HepG2 (cell line): ENCODE data around the gene HDGF. TPM values are rescaled to one million over a fixed set of nuclear protein-coding genes. Genes with fewer than 3 reads are reported as not detected.
A peak's percentile ranks its signal among the peaks of the same experiment; 100 is the strongest.

Source experiments
- ATAC-seq: fragments of 200-7000 bp; cut with Tn5 transposase; 3 replicates; pipeline ENCODE4 v1.9.1; 2020; ENCODE audit warnings: mild to moderate bottlenecking, moderate library complexity
- BruUV-seq: library from RNA; stranded (reverse); fragments of 400-500 nt; replicated peaks from 2 replicates; lab custom pipeline; 2021; lab: Mats Ljungman, UMichigan
- CTCF ChIA-PET: fragments of 300-600 bp; formaldehyde crosslinking; extraction: SDS; loops from one replicate; lab custom pipeline; 2021; ENCODE audit warnings: low total read pairs, inconsistent platforms, low intra/inter-chr PET ratio; lab: Yijun Ruan, JAX
- POLR2A ChIA-PET: fragments of 350-600 bp; sonication (Branson Sonifier 250); formaldehyde crosslinking; loops from one replicate; lab custom pipeline; 2020; ENCODE audit warnings: antibody characterized with exemption, inconsistent platforms; lab: Yijun Ruan, JAX
- DNase-seq: peaks from one replicate; pipeline ENCODE4 v3.0.0-alpha.2; 2015; ENCODE audit warnings: low spot score
- FAIRE-seq: peaks from 3 replicates; lab custom pipeline; 2011; peaks lifted over from hg19 to GRCh38; lab: Jason Lieb, UNC
- H2AFZ ChIP-seq: one replicate; pipeline ENCODE4 v1.6.1; 2011; ENCODE audit warnings: low read length, inconsistent platforms
- H3K27ac ChIP-seq: fragments of 300-600 bp; 3 replicates; pipeline ENCODE4 v1.8.0; 2011; ENCODE audit warnings: mixed run types, mild to moderate bottlenecking, mixed read lengths, low read length, inconsistent platforms; ENCODE audit not compliant: insufficient read depth; ENCODE audit errors: extremely low read length
- H3K27me3 ChIP-seq, 2 experiments: fragments of 200-600 bp in 1 of 2; 2 replicates in 1 of 2; 3 replicates in 1 of 2; pipeline versions ENCODE4 v1.6.0 to v1.8.0; 2011; ENCODE audit warnings: low read length in 2 of 2, mild to moderate bottlenecking in 2 of 2, moderate library complexity in 2 of 2, inconsistent platforms in 1 of 2; ENCODE audit not compliant: insufficient read depth in 2 of 2, control insufficient read depth in 1 of 2
- H3K36me3 ChIP-seq, 2 experiments: fragments of 200-600 bp in 1 of 2; replicated peaks in 1 of 2; 2 replicates in 1 of 2; 3 replicates in 1 of 2; pipeline versions ENCODE4 v1.5.1 to v1.8.0; 2011; ENCODE audit warnings: low read length in 2 of 2, inconsistent platforms in 1 of 2; ENCODE audit not compliant: insufficient read depth in 2 of 2, control insufficient read depth in 1 of 2
- H3K4me1 ChIP-seq: 2 replicates; pipeline ENCODE4 v1.5.1; 2012; ENCODE audit warnings: low read length, inconsistent platforms; ENCODE audit not compliant: insufficient read depth
- H3K4me2 ChIP-seq: 2 replicates; pipeline ENCODE4 v1.6.0; 2011; ENCODE audit warnings: low read depth, low read length, inconsistent platforms
- H3K4me3 ChIP-seq, 3 experiments: fragments of 200-600 bp in 1 of 3; sonication (generic), shearing (Covaris generic) in 1 of 3; replicated peaks in 1 of 3; 2 replicates each; pipeline ENCODE4 v1.5.1; 2011 to 2016; ENCODE audit warnings: low read length in 3 of 3, inconsistent platforms in 2 of 3, low read depth in 2 of 3, mild to moderate bottlenecking in 2 of 3, control low read depth in 1 of 3, mixed read lengths in 1 of 3; ENCODE audit not compliant: insufficient read depth in 1 of 3
- H3K79me2 ChIP-seq: one replicate; pipeline ENCODE4 v1.6.1; 2011; ENCODE audit warnings: low read length, inconsistent platforms; ENCODE audit not compliant: insufficient read depth
- H3K9ac ChIP-seq: 2 replicates; pipeline ENCODE4 v1.6.0; 2011; ENCODE audit warnings: mild to moderate bottlenecking, low read depth, low read length, inconsistent platforms; ENCODE audit not compliant: insufficient read depth
- H3K9me3 ChIP-seq: 2 replicates; pipeline ENCODE4 v1.5.1; 2012; ENCODE audit warnings: mild to moderate bottlenecking, low read length
- H4K20me1 ChIP-seq: 2 replicates; pipeline ENCODE4 v1.6.0; 2011; ENCODE audit warnings: inconsistent platforms, mild to moderate bottlenecking, low read length, moderate library complexity; ENCODE audit not compliant: insufficient read depth
- ATF6 ChIP-seq: sonication (generic); formaldehyde crosslinking; conservative IDR thresholded peaks from 2 replicates; pipeline ENCODE4 v1.4.0; 2020; ENCODE audit warnings: missing genetic modification reagents
- ELF1 ChIP-seq: sonication (generic); formaldehyde crosslinking; IDR thresholded peaks from 2 replicates; pipeline ENCODE4 v1.4.0; 2020; ENCODE audit warnings: missing genetic modification reagents
- POLR2G ChIP-seq: fragments of 200-400 bp; formaldehyde crosslinking; IDR thresholded peaks from 2 replicates; pipeline ENCODE4 v1.6.1; 2018; ENCODE audit warnings: mild to moderate bottlenecking, low read depth, low read length, moderate library complexity
- ZNF318 ChIP-seq: sonication (generic); formaldehyde crosslinking; IDR thresholded peaks from 2 replicates; pipeline ENCODE4 v1.4.0; 2020; ENCODE audit warnings: mild to moderate bottlenecking, missing genetic modification reagents
- ZNF430 ChIP-seq: sonication (generic); formaldehyde crosslinking; IDR thresholded peaks from 2 replicates; pipeline ENCODE4 v1.9.0; 2021; ENCODE audit warnings: mild to moderate bottlenecking, missing genetic modification reagents
- ZNF687 ChIP-seq: sonication (generic); formaldehyde crosslinking; IDR thresholded peaks from 2 replicates; pipeline ENCODE4 v1.5.1; 2020; ENCODE audit warnings: mild to moderate bottlenecking, missing genetic modification reagents, moderate library complexity
- WGBS: methylation state at CpG from one replicate; pipeline ENCODE4 v1.1.6; 2017; ENCODE audit warnings: low lambda C conversion rate; 5-methylcytosine and 5-hydroxymethylcytosine counted together
- in situ Hi-C: cut with HindIII; loops from 2 replicates; pipeline ENCODE4 v1.10.0; 2017; ENCODE audit warnings: low pct_unique_long_range_greater_than_20kb; ENCODE audit not compliant: extremely low pct_ligation_motif_present
- intact Hi-C: fragments of 100-400 bp; cut with micrococcal nuclease; formaldehyde crosslinking; loops from one replicate; pipeline ENCODE4 v1.10.0; 2022; ENCODE audit not compliant: unreplicated experiment
- polyA plus RNA-seq, 8 experiments: library from polyadenylated mRNA; depleted of rRNA in 3 of 8; stranded (reverse) in 7 of 8; unstranded in 1 of 8; fragments of >200 nt; fragmentation: Illumina TruSeq in 4 of 8; extraction: Trizol in 4 of 8; gene quantifications; 2 replicates each; pipeline versions ENCODE4 v1.2.1 to v1.2.3, GENCODE V29; 2011 to 2016; ENCODE audit warnings: low read depth in 4 of 8, missing spikeins in 1 of 8, mixed read lengths in 1 of 8; ENCODE audit not compliant: insufficient read depth in 1 of 8
- total RNA-seq, 5 experiments: library from RNA; depleted of rRNA; stranded (reverse); fragments of >200 nt; fragmentation: Illumina TruSeq; extraction: Trizol; gene quantifications; 2 replicates each; pipeline ENCODE4 v1.2.3, GENCODE V29; 2016; ENCODE audit warnings: low read depth in 1 of 5

The HDGF gene
- total and polyA plus RNA-seq, 2 of the 13 experiments (the other 11 are each of a cell fraction or from before 2014, with no cell fraction given) = 156 to 196 TPM

- Histone ChIP-seq H4K20me1 (peaks cover 17% of the 10 kb centered on the region), H3K4me2 (peak within 1 kb of the TSS; percentile 97), H3K27me3 (no peaks in the 10 kb centered on the region; a peak in 1 of 5 replicates), H3K4me3 (peak within 1 kb of the TSS; percentile 89 to 100 (median 98)), H3K27ac (peak within 1 kb of the TSS; percentile 79), H3K36me3 (peaks cover 8 to 15% of the 10 kb centered on the region in 2 experiments), H3K9ac (peak within 1 kb of the TSS; percentile 89), H3K79me2 (peaks cover 59% of the 10 kb centered on the region), H2AFZ (peak within 1 kb of the TSS; percentile 87), H3K4me1 (peaks cover 49% of the 10 kb centered on the region), H3K9me3 (no peaks in the 10 kb centered on the region)
- DNase-seq = peak; percentile 75
- ChIA-PET POLR2A (interaction anchor here (0.7 to 5.7 kb wide), 28 partner anchors 12 to 553 kb away, joined by 3 to 100 read pairs (median 5); partner anchors contain the start of genes CRABP2, HDGF, MEF2D and MRPL24), CTCF (interaction anchor here (0.6 to 5.7 kb wide), 3 partner anchors 38 to 70 kb away, joined by 3 to 119 read pairs (median 3); no protein-coding TSS in a partner anchor)
- intact Hi-C loops (loop anchor here (2.0 to 10.0 kb wide), 2 partner anchors 21 to 63 kb away; no protein-coding TSS in a partner anchor), in situ Hi-C loops (loop anchor here (5.0 kb wide), 2 partner anchors 39 to 41 kb away; partner anchors contain the start of gene PRCC)
- no peak for FAIRE-seq
- ATAC-seq = peak; percentile 83
- BruUV-seq = no TSS peak
- 0% methylated on average over 14 of the region's 46 CpGs for WGBS
- TF ChIP-seq ZNF430 (0 out of 2 replicates have a peak, but pooled peaks have one; percentile 15), ELF1 (CRISPR knock-in tag) (peak; percentile 86; the same call in 1 of the 2 replicates), ATF6 (CRISPR knock-in tag) (0 out of 2 replicates have a peak, but pooled peaks have one; percentile 35), POLR2G (peak; percentile 88), ZNF687 (peak; percentile 70), ZNF318 (CRISPR knock-in tag) (no peak)
Measured at GRCh38 chr1:156727926-156728598, 23.4 kb downstream of the HDGF start, which contains the start of gene METTL25B. Gene METTL25B (plus strand): TSS chr1:156728469. CDS start chr1:156729105, 636 bp downstream.
